HG03159 (cell line): ENCODE results near the gene FAIM2.
"Not testable (repeated sequence)": the region's sequence is repeated elsewhere in the genome, so short reads cannot be mapped to it uniquely, and the experiment has no call there.

Experiments used
- ATAC-seq: cut with Tn5 transposase; IDR thresholded peaks from one replicate; pipeline ENCODE4 v1.9.1; 2021; ENCODE audit warnings: mild to moderate bottlenecking, moderate library complexity; ENCODE audit not compliant: unreplicated experiment

The FAIM2 gene

DNA sequence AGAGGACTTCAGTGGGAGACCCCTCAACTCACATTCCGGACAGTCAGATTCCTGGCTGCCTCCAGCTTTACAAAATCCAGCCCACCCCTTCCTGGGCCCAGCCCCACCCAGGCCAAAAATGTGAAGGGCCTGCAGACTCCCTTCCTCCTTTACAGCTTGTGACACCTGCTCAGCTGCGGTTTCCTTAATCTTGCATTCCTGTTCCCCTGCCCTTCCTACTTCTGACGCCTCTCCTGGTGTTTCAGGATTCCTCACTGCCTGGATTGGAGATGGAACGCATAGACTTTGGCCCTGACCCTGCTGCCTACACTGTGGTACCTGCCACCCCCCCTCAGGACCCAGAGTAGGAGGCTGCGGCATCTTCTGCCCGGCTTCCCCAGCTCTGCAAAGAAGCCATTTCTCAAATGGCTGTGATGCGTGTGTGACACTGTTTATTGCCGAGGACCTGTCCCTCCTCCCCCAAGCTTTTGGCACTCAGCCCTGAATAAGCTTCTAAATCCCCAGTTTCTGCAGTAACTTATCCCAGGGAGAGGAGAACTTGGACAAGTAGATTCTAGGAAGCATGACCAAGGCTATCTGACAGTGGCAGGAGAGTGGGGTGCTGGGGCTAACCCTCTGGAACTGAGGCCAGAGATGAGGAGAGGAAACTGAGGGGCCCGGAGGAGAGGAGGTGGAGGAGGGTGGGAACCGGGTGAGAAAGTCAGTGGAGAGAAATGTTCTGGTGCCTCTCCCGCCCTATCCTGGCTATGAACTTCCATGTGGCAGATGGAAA is 35.9 kb downstream of the FAIM2 start:
- ATAC-seq, result no peak

GRCh38 chr12:49866859-49867569 is 36.7 kb downstream of the FAIM2 start:
- no peak for ATAC-seq

DNA sequence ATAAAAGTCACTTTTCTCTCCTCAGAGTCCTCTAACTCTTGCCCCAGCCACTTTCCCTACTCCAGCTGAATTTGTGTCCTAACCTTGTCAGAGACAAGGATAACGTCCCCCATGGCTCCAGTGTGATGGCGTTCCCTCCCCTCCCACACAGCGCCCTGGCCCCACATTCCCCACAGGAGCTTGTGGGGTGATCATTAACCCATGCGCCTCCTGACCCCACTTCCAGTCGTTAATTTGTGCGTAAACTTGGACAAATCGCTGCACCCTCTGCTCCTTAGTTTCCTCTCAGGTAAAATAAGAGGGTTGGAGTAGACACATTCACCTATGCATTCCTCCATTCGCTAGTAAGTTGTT is 37.9 kb downstream of the FAIM2 start:
- ATAC-seq, result no peak

DNA sequence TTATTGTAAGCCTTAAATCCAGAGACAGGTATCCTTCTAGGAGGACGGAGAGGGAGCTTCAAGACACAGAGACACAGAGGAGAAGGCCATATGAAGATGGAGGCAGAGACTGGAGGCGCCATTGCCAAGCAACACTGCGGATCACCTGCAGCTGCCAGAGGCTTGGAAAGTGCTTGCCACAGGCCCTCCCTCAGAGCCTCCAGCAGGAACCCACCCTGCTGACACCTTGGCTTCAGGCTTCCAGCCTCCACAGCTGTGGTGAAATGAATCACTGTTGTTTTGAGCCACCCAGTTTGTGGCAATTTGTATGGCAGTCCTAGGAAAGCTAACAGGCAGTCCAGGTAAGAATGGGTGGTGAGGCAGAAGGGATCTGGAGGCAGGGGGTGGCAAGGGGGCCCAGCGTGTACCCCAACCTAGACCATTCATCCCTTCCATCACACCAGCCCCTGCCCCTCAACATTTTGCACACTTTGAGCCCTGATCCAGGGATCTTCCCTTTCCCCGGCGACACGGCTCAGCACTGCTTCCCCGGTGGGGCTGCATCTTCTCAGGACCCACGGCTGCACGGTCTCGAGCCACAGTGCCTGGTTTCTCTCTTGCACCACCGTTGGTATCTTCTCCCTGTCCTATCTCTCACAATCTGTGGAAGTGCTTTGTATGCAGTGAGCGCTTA is 38.5 kb downstream of the FAIM2 start:
- no peak for ATAC-seq

DNA sequence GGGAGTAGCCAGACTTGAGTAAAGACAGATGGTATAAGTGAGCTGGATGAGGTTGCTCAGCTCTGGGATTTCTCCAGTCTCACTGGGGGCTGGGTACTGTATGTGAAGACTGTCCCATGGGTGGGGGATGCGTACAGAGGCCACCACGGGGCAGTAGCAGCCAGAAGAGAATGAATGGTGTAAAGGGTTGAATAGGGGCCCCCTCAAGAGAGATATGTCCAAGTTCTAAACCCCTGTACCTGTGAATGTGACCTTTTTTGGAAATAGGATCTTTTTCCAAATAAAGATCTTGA is 39.0 kb downstream of the FAIM2 start:
- ATAC-seq, result no peak

- no peak for ATAC-seq
Measured at GRCh38 chr12:49863946-49864797, 39.5 kb downstream of the FAIM2 start.

DNA sequence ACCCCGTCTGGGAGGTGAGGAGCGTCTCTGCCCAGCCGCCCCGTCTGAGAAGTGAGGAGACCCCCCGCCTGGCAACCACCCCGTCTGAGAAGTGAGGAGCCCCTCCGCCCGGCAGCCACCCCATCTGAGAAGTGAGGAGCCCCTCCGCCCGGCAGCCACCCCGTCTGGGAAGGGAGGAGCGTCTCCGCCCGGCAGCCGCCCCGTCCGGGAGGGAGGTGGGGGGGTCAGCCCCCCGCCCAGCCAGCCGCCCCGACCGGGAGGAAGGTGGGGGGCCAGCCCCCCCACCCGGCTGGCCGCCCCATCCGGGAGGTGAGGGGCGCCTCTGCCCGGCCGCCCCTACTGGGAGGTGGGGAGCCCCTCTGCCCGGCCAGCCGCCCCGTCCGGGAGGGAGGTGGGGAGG is 42.8 kb downstream of the FAIM2 start:
- not testable (repeated sequence) for ATAC-seq

DNA sequence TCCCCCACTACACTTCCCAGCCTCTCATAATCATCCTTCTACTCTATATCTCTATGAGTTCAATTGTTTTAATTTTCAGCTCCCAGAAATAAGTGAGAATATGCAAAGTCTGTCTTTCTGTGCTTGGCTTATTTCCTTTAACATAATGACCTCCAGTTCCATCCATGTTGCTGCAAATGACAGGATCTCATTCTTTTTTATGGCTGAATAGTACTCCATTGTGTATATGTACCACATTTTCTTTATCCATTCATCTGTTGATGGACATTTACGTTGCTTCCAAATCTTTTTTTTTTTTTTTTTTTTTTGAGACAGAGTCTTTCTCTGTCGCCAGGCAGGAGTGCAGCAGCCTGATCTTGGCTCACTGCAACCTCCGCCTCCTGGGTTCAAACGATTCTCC is 47.8 kb downstream of the FAIM2 start:
- not testable (repeated sequence) for ATAC-seq

GRCh38 chr12:49854976-49855375 is 48.7 kb downstream of the FAIM2 start:
- ATAC-seq, result no peak

DNA sequence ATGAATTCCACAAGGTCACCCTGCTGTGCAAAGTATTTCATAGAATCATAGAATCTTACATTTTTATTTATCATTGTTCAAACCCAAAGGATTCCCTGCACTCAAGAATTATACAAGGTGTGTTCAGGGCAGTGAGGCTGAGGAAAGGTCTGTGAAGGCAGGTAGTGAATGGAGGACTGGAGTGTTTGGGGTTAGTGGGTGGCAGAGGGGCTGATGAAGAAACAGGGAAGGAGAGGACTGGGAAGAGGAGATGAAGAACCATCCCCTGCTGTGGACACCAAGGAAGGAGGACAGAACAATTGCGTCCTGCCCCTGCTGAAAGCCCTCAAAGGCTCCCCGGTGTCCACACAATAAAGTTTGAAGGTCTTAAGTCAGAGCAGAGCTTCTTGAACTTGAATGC is 50.0 kb downstream of the FAIM2 start:
- ATAC-seq, result no peak

GRCh38 chr12:49847161-49847560 is 56.5 kb downstream of the FAIM2 start:
- ATAC-seq, result no peak

DNA sequence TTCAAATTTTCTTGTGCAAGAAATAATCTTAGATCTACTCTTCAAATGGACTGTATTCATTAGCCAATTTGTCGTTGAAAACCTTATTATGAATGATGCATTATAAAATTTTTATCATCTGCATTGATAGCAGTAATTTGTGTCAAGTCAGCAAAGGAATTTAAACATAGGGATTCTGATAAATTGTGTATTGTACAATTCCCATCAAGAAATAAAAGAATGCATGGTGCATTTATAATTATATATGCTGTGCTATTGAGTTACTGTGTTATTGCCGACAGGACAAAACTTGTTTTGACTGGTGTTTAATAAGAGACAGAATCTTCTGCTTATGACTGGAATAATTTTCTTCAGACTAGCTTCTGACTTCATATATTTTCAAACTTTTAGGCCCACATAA is 57.7 kb downstream of the FAIM2 start:
- no peak for ATAC-seq

GRCh38 chr12:49843876-49844437 is 59.7 kb downstream of the FAIM2 start:
- no peak for ATAC-seq

DNA sequence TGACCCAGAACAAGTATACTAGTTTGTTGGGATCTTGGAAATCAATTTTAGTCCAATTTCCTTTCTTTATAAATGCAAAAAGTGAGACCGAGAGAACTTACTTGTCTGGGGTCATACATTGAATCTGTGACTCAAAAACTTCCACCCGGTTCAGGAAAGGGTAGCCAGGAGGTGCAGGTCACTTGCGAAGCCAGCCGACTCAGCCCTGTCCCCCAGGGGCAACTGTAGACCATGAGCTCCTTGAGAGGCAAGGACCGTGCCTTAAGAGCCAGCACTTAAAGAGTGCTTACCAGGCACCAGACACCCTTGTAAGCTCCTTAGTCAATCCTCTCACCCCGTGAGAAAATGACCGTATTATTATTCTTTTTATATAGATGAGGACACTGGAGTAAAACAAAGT is 60.3 kb downstream of the FAIM2 start:
- ATAC-seq, result no peak

DNA sequence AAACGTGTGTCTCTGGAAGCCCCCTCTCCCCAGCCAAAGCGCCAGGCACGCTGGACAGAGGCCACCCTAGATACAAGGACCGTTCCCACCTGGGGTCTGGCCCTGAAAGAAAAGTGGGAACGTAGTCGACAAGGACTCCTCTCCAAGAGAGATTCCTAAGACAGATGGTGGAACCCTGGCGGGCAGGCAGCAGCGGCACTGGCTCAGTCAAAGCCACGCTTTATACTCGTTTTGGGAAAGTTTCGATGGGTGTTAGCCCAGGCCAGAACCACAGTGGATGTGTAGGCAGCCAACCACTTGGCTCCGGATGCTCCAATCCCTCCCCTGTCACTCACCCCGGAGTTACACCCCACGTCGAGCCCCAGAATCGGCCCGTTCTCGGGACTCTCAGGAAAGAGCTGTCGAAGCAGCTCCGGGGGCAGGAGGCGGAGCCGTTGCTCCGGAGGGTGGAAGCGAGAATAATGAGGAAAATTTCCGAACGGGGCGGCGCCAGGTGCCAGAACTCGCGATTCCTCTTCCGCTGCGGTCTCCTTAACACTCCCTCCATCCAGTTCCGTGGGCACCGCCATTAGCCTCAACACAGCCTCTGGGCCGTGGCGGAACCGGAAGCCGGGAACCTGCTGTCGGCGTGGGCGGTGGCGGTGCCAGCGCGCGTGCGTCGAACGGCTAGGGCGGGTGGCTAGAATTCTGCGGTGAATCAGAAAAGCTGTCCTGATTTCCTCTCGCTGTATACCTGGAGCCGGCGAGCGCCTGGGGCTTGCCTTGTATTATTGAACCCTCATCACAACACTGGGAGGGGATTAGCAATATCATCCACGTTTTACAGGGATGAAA is 61.0 kb downstream of the FAIM2 start, which contains the start of gene BCDIN3D:
BCDIN3D (minus strand) TSS at position 588 of the 834 bp plus-strand sequence; CDS start at position 569, 19 bp downstream.
- peak; percentile 88 for ATAC-seq

DNA sequence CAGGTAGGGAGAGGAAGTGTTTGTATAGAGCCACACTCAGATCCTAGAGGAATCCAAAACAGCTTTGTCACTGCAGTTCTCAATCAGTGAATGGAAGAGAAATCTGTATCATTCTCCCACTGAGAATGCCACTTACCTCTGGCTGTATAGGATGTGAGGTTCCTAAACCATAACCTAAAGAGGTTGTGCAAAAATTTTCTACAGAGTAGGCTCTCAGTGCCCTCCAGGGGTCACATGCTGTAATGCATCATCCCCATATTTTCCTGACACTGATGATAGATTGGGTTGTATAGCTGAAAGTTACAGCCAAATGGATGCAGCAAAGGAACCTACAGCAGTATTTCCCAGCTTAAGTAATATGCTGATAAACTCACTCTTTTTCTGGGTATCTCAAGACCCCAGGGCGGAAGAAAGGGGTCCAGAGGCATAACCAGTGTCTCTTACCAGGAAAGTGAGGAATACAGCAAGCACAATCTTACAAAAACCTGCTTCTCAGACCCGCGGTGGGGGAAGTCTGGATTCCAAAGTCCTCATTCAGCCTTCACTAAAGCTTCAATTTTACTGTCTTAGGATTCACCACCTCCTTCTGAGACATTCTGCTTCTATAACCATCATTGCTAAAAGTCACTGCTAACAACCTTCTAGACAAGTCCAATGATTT is 64.6 kb downstream of the FAIM2 start:
- no peak for ATAC-seq

GRCh38 chr12:49832836-49833421 is 70.8 kb downstream of the FAIM2 start:
- ATAC-seq, result no peak

DNA sequence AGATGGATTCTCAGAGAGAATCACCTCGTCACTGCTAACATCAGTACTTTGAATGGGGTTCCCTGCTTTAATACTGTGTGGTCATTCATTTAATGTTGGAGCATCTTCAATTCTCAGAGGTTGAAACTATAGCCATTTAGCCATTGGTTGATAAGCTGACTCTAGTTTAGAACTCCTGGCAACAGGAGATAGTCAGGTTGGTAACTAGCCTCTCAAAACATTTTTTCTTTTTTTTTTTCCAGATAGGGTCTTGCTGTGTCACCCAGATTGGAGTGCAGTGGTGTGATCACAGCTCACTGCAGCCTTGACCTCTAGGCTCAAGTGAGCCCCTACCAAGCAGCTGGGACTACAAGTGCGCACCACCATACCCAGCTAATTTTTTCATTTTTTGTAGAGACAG is 72.0 kb downstream of the FAIM2 start:
- no peak for ATAC-seq
